SIG-M5 (cell line): ENCODE measurements around the gene SPEN.
A peak's percentile ranks its signal among the peaks of the same experiment; 100 is the strongest.
"Not testable (repeated sequence)": the region's sequence is repeated elsewhere in the genome, so short reads cannot be mapped to it uniquely, and the experiment has no call there.

Experiments
- DNase-seq: peaks from one replicate; lab custom pipeline; 2025; lab: John Stamatoyannopoulos, UW

Gene SPEN

GRCh38 chr1:15962671-15963362 is 115.3 kb downstream of the SPEN start:
- DNase-seq, result no peak

- no peak for DNase-seq
Observed at GRCh38 chr1:15963363-15963967, 116.0 kb downstream of the SPEN start.

GRCh38 chr1:15963968-15964648 is 116.6 kb downstream of the SPEN start:
- DNase-seq, result no peak

- DNase-seq, result no peak
Observed at GRCh38 chr1:15965228-15965767, 117.8 kb downstream of the SPEN start.

GRCh38 chr1:15966081-15966955 is 118.8 kb downstream of the SPEN start:
- no peak for DNase-seq

- DNase-seq, result no peak
Observed at GRCh38 chr1:15966956-15967344, 119.4 kb downstream of the SPEN start.

- DNase-seq, result no peak
Observed at GRCh38 chr1:15968172-15968571, 120.7 kb downstream of the SPEN start.

GRCh38 chr1:15969321-15969880 is 121.9 kb downstream of the SPEN start:
- DNase-seq, result no peak

- DNase-seq, result no peak
Observed at GRCh38 chr1:15970911-15971310, 123.4 kb downstream of the SPEN start.

GRCh38 chr1:15972409-15972808 is 124.9 kb downstream of the SPEN start:
- no peak for DNase-seq

GRCh38 chr1:15973772-15974171 is 126.3 kb downstream of the SPEN start:
- DNase-seq, result no peak

- DNase-seq, result no peak
Observed at GRCh38 chr1:15974855-15975254, 127.3 kb downstream of the SPEN start.

GRCh38 chr1:15975358-15975804 is 127.9 kb downstream of the SPEN start:
- DNase-seq, result no peak

GRCh38 chr1:15975805-15976680 is 128.5 kb downstream of the SPEN start, which contains the start of gene ZBTB17:
Gene ZBTB17 (minus strand): TSS chr1:15976101. CDS start chr1:15948495, 27,606 bp downstream.
- DNase-seq, result peak; percentile 12

- DNase-seq, result not testable (repeated sequence)
Observed at GRCh38 chr1:15977947-15978346, 130.4 kb downstream of the SPEN start.

GRCh38 chr1:15981679-15982078 is 134.2 kb downstream of the SPEN start:
- no peak for DNase-seq

GRCh38 chr1:15983275-15983674 is 135.8 kb downstream of the SPEN start:
- no peak for DNase-seq

GRCh38 chr1:15985611-15986297 is 138.2 kb downstream of the SPEN start:
- no peak for DNase-seq

- DNase-seq, result no peak
Observed at GRCh38 chr1:15988856-15989736, 141.6 kb downstream of the SPEN start.
